Stimulated activated CD4-positive, alpha-beta T cell treated with anti-CD3 and anti-CD28 coated beads, Interleukin-1b, Interleukin-23, amount 100 ng/mL, for 4 hours (primary cell): Measurements from ENCODE around the gene ASCC3.
"Not testable (repeated sequence)": the region's sequence is repeated elsewhere in the genome, so short reads cannot be mapped to it uniquely, and the experiment has no call there.

Source experiments
- DNase-seq, 2 donors: peaks; one replicate each; pipeline ENCODE4 v3.0.0-alpha.2; 2020; ENCODE audit warnings: low read depth in 2 of 2

Gene ASCC3

GRCh38 chr6:100803264-100804045, 77.7 kb downstream of the ASCC3 start:
- no peak for DNase-seq

GRCh38 chr6:100801036-100801435, 80.1 kb downstream of the ASCC3 start:
- DNase-seq: no peak

DNA sequence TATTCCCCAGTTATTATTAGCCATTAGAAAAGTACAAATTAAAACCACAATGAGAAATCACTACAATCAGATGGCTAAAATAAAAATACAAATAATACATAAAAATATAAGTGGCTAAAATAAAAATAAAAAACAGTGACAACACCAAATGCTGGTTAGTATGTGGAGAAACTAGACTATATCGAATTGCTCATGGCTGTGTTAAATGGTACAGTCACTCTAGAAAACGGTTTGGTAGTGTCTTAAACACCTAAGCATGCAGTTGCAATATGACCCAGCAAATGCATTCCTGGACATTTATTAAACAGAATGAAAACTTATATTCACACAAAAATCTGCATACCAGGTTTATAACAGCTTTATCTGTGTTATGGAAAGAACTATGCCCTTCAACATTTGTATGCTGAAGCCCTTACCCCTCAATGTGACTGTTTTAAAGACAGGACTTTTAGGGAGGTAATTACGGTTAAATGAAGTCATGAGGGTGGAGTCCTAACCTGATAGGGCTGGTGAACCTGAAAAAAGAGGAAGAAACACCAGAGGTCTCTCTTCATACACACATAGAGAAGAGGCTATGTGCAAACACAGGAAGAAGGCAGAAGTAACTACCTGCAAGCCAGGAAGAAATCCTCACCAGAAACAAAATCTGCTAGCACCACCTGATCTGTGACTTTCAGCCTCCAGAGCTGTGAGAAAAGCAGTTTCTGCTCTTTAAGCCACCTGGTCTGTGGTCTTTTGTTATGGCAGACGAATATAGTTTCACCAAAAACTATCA, 84.9 kb downstream of the ASCC3 start:
- DNase-seq: no peak

DNA sequence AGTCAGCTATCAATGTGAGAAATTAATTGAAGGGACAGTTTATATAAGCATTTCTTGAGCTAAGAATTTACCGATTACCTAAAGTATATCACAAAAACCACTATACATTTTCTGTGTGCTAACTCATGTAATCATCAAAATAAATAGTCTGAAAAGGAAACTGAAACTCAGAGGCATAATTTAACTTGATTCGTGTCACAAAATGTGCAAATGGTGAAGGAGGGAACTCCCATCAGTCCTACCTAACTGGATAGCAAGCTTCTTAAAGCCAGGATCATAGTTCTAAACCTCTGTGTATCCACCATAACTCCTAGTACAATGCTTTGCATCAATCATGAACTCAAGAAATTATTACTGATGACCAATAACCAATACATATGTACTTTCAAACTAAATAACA, 91.0 kb downstream of the ASCC3 start:
- no peak for DNase-seq

DNA sequence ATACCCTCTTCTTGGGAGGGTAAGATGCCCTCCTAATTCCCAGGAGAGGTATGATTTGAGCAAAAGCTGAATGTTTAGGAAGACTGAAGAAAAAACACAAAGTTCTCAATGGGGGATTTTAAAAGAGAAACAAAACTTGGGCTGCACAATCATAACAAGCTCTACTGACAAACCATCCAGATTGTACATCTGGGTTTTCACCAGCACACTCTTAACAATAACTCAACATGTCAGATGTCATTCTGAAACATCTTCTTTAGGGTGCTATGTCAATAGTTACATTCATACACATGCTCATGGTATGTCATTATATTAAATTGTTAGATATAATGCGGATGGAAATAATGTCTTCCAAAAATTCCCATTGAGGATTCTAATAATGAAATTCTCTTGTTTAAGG, 95.1 kb downstream of the ASCC3 start:
- DNase-seq: no peak

GRCh38 chr6:100780648-100781047, 100.5 kb downstream of the ASCC3 start:
- no peak for DNase-seq

GRCh38 chr6:100775667-100776066, 105.5 kb downstream of the ASCC3 start:
- no peak for DNase-seq

DNA sequence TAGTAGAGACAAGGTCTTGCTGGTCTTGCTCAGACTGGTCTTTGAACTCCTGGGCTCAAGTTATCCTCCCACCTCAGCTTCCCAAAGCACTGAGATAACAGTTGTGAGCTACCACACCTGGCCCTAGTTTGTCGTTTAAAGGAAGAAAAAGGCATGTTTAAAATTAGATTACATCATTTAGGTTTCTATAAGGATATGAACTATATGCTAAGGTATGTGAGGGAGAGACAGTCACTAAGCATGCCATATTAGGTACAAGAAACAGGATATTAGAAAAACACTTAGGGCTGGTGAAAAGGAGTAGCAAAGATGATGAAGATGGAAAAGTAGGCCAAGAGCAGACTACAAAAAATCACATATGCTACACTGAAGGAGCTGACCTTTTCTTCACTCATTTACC, 106.4 kb downstream of the ASCC3 start:
- no peak for DNase-seq

DNA sequence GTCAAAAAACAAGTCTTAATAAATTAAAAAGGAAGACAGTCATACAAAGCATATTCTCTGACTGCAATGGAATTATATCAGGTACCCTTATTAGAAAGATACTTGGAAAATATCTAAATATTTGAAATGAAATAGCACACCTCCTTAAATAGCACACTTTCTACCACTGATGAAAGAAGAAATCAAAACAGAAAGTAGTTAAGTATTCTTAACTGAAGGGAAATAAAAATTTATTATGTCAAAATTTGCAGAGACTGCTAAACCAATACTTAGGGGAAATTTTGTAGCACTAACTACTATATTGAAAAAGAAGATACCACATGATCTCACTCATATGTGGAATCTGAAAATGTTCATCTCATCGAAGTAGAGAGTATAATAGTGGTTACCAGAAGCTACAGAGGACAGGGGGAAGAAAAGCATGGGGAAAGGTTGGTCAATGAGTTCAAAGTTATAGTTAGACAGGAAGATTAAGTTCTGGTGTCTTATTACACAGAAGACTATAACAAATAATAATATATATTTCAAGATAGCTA, 112.2 kb downstream of the ASCC3 start:
- no peak for DNase-seq

DNA sequence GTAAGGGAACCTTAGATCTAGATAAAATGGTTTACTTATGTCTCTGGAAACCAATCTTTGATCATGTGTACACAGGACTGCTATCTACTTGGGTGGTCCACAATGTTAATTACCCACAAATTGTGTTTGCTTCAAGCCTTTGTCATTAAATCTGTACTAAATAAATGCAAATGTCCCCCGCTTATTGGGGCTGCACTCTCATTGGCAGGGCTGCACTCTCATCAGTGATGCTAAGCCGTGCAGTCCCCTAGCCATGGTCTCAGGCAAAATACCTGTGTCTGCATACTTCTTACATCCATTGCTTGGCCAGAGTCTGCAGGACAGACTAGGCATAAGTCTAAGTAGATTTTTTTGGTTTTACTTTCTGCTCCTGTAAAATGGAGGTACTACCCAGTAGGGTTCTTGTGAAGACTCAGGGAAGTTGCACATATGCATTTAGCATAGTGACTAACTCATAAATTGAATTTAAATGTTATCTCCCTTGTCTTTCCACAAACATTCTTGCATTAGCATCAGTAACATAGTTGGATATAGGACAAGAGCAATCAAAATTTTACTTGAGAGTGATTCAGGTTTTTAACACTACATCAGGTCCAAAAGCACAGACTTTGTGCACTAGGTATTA, 117.4 kb downstream of the ASCC3 start:
- no peak for DNase-seq

GRCh38 chr6:100761841-100762240, 119.3 kb downstream of the ASCC3 start:
- DNase-seq: no peak

- DNase-seq: not testable (repeated sequence)
Observed at GRCh38 chr6:100758386-100758785, 122.7 kb downstream of the ASCC3 start.

- DNase-seq: no peak
Observed at GRCh38 chr6:100753421-100753820, 127.7 kb downstream of the ASCC3 start.

- no peak for DNase-seq
Observed at GRCh38 chr6:100751590-100751989, 129.5 kb downstream of the ASCC3 start.

DNA sequence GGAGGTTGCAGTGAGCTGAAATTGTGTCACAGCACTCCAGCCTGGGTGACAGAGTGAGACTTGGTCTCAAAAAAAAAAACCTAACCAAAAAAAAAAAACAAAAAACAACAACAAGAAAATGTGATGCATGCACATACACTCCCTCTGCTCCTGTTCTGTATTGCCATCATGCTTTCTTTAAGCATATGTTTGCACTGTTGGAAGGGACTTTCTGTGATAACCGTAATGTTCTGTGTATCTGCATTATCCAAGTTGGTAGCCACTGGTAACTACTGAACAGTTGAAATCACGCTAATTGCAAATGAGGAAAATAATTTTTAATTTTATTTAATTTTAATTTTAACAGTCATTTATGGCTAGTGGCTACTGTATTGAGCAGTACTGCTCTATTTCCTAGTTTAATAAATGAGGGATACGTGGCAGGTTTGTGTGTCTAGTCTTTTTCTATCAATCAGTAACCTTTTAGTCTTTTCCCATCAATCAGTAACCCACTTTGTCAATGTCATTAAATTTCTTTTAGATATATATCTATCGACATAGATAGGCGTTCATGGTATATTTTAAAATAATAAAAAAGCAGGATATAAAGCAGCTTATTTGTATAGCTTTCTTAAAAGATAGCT, 135.6 kb downstream of the ASCC3 start:
- no peak for DNase-seq

GRCh38 chr6:100740439-100740838, 140.7 kb downstream of the ASCC3 start:
- DNase-seq: no peak

DNA sequence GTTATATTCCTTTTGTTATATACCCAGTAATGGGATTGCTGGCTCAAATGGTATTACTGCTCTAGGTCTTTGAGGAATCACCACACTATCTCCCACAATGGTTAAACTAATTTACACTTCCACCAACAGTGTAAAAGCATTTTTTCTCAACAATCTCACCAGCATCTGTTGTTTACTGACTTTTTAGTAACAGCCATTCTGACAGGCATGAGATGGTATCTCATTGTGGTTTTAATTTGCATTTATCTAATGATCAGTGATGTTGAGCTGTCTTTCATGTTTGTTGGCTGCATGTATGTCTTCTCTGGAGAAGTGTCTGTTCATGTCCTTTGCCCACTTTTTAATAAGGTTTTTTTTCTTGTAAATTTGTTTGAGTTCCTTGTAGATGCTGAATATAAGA, 143.4 kb downstream of the ASCC3 start:
- not testable (repeated sequence) for DNase-seq

DNA sequence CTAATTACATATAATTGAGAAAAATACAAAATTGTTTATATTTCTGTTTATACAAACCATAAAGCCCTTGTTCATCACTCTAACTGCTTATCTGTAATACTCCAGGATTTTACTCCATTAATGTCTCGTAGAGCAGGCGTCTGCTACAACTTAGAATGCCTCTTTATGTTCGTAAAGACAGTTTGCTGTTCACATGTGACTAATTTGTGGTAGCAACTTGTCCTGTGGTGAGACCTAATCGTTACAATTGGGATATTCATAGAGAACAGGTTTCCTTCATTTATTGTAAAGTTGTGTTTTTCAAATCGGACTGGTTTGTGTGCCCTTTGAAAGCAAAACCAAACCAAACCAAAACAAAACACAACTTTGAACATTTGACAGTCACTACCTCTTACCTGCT, 149.7 kb downstream of the ASCC3 start:
- no peak for DNase-seq

DNA sequence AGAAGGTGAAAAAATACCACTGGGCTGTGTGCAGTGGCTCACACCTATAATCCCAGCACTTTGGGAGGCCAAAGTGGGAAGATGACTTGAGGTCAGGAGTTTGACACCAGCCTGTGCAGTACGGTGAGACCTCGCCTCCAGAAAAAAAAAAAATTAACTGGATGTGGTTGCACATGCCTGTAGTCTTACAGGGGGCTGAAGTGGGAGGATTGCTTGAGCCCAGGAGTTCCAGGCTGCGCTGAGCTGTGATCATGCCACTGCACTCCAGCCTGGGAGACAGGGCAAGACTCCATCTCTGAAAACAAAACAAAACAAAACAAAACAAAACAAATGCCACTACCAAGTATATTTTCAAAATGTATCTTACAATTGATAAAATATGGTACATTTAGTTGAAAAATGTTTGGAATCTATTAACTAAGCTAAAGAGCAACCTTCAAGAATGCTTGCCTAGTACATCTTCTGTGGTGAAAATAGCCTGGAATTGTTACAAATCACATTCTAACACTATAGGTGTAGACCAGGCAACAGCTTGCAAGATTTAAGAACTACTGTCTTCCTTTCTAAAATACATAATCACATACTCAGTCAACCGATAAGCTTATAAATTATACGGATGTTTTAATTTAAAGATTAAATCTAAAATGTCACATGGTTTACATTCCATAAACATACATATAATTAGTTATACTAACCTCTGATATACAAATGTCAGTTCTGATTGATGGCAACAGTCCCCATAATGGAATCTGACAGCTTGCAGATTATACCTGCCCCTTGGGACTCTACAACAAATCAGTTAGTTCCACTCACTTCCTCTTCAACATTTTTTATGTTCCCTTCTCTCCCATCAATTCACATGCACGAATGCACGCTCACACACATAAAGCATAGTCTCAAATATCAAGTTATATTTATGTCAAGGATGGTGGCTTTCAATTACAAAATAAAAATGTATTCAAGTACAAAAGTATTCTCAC, 150.8 kb downstream of the ASCC3 start:
- DNase-seq: no peak

- no peak for DNase-seq
Observed at GRCh38 chr6:100726666-100727065, 154.5 kb downstream of the ASCC3 start.

DNA sequence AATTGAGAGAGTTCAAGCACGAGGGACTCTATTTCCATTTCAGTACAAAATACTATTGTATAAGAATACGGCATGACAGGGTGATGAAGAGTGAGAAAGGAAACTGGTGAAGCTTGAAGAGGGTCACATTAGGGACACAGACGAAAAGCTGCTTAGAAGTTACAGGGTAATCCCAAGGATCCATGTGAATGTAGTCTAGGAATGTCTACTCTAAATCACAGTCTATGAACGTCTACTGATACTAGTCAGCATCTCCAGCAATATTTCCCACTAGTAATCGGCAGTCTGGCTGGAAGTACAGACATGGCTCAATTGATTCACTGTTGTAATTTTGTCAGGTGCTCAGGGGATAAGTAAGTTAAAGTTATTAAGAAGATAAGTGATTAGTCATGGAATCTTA, 156.4 kb downstream of the ASCC3 start:
- no peak for DNase-seq
